Stimulated activated CD4-positive, alpha-beta T cell treated with anti-CD3 and anti-CD28 coated beads, TNF-alpha, amount 100 ng/mL, for 1 hour (primary cell): ENCODE data around the gene AIF1L.
A peak's percentile ranks its signal among the peaks of the same experiment; 100 is the strongest.

ENCODE experiments used
- DNase-seq, 3 donors: peaks; one replicate each; pipeline ENCODE4 v3.0.0-alpha.2; 2020; ENCODE audit warnings: low read depth in 3 of 3, low spot score in 1 of 3

Gene AIF1L

DNA sequence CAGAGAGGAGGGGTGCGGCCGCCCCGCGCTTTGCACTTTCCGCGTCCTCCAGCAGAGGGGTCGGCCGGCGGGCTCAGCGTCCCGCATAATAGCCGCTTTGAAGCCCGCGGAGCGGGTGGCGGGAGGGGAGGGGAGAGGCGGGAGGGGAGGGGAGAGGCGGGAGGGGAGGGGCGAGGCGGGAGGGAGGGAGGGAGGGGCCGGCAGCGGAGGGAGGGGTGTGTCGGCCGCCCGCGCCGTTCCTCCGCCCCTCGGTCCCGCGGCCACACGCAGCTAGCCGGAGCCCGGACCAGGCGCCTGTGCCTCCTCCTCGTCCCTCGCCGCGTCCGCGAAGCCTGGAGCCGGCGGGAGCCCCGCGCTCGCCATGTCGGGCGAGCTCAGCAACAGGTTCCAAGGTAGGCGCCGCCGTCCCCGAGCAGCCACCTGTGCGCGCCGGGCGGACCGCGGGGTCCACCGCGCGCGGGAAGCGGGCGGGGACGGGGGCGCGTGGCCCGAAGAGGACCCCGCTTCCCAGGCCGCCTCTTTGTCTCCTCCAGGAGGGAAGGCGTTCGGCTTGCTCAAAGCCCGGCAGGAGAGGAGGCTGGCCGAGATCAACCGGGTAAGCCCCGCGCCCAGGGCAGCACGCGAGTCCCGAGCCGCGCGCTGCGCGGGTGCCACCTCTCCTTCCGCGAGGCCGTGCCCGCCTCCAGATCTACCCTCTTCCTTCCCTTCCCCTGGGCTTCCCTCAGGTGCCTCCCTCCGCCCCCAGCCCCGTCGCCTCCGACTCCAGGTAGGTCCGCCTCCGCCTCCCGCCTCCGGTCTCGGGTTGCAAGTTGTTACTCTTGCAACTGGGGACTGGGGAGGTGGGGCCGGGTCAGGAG, at the start of gene AIF1L:
AIF1L (plus strand) TSS at position 263 of the 857 bp plus-strand sequence; CDS start at position 362, 99 bp downstream.
- no peak for DNase-seq

DNA sequence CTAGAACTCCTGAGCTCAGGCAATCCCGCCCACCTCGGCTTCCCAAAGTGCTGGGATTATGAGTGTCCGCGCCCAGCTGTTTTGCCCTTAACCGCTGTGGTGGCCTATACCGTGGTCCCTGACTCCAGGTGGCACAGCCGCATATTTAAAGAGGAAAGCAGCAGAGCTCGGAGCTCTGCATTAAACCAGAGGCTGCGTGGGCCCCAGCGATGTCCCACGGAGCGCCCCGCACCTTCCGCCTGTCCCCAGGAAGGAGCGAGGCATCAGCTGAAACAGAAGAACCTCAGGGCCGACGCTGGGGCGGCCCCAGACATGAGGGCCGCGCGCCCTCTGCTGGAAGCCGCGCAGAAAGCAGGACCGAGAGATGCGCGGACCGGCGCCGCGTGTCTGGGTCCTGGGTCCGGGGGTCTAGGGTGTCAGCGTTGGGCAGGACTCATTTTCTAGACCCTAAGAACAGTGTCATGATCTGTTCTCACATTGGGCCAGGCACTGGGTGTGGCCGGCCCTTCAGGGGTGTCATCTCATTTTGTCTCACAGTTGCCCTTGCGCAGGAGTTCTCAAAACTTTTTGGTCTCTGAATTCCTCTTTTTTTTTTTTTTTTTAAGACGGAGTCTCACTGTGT, 49.6 kb upstream of the AIF1L start:
- DNase-seq: peak; percentile 17 to 70 (median 28)

DNA sequence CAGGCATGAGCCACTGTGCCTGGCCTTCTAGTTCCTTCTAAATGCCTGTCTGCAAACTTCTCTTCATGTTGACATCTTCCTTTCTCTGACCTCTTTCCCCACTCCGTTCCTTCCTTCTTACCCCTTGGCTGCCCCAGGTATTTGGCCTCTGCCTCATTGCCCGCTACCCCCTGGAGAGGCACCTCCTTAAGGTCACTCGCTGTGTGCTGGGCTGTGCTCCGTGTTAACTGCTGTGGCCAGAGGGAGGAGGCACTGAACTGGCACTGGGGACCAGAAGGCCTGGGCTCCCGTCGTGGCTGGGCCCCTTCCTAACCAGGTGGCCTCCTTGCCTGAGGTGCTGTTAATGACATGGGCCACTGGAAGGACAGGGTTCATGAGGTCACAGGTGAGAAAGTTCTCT, 48.0 kb upstream of the AIF1L start:
- no peak for DNase-seq

GRCh38 chr9:131048820-131049219, 47.5 kb upstream of the AIF1L start:
- no peak for DNase-seq

DNA sequence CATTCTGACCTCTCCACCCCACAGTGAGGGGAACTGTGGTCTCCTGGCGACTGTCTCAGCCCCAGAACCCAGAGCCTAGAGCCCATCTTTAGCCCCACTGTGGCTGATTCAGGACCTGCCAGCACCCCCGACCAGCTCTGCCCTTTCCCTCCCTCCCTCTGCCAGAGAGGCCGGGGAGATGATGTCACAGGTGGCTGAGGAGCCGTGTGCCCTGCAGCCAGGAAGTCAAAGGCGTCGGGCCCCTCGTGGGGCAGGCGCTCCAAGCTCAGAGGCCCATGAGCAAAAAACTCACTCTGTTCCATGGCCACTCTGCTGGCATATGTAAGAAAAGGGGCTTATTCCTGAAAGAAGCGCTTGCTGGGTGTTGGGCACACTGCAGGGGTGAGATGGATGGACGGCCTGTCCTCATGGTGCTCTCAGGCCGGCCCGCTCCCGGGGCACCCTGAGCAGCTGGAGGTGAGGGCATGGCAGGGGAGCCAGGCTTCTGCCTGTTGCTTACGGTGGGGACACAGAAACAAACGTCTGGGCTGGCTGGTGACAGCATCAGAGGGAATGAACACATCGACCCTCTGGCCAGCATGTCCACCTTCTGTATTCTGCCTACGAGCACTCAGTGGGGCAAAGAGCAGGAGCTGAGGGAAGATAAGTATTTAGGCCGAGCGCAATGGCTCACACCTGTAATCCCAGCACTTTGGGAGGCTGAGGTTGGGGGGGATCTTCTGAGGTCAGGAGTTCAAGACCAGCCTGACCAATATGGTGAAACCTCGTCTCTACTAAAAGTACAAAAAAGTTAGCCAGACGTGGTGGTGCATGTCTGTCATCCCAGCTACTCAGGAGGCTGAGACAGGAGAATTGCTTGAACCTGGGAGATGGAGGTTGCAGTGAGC, 46.3 kb upstream of the AIF1L start:
- no peak for DNase-seq

- no peak for DNase-seq
Measured at GRCh38 chr9:131050831-131051230, 45.5 kb upstream of the AIF1L start.

- no peak for DNase-seq
Measured at GRCh38 chr9:131051592-131052517, 44.5 kb upstream of the AIF1L start.

DNA sequence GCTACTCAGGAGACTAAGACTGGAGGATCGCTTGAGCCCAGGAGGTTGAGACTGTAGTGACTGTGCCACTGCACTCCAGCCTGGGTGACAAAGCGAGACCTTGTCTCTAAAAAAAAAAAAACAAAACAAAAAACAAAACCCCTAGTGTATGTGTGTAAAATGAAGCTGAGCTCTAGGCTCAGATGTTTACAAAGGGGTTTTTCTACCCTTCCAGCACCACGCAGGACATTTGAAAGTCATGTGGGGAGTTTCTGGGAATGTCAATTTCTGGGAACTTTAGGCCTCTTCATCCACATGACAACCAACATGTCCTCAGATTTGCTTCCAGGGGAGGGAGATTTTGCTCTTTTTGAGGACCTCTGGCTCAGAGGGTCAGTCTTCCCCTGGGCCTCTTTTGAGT, 42.4 kb upstream of the AIF1L start:
- no peak for DNase-seq

GRCh38 chr9:131056781-131057506, 39.4 kb upstream of the AIF1L start:
- DNase-seq: no peak

- no peak for DNase-seq
Measured at GRCh38 chr9:131060900-131061630, 35.3 kb upstream of the AIF1L start.

DNA sequence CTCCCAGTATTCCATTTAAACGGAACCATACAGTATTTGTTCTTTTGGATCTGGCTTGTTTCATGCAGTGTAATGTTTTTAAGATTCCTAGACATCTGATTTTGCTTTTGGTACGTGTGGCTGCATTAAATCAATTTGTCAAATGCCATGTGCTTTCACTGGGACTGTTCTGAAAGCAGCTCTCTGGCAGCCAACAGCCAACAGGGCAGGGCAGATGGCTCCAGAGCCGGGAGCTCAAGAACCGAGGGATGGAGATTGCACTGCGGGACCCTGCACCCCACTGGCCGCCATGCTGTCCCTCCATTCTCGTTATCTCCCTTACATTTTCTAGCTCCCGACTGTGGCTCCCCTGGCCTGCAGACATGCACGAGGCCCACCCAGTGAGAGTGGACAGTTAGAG, 33.4 kb upstream of the AIF1L start:
- no peak for DNase-seq

- no peak for DNase-seq
Measured at GRCh38 chr9:131065599-131065998, 30.7 kb upstream of the AIF1L start.

GRCh38 chr9:131067625-131068024, 28.7 kb upstream of the AIF1L start:
- DNase-seq: no peak

- DNase-seq: no peak
Measured at GRCh38 chr9:131068076-131068816, 28.1 kb upstream of the AIF1L start.

GRCh38 chr9:131069699-131070098, 26.6 kb upstream of the AIF1L start:
- DNase-seq: no peak

DNA sequence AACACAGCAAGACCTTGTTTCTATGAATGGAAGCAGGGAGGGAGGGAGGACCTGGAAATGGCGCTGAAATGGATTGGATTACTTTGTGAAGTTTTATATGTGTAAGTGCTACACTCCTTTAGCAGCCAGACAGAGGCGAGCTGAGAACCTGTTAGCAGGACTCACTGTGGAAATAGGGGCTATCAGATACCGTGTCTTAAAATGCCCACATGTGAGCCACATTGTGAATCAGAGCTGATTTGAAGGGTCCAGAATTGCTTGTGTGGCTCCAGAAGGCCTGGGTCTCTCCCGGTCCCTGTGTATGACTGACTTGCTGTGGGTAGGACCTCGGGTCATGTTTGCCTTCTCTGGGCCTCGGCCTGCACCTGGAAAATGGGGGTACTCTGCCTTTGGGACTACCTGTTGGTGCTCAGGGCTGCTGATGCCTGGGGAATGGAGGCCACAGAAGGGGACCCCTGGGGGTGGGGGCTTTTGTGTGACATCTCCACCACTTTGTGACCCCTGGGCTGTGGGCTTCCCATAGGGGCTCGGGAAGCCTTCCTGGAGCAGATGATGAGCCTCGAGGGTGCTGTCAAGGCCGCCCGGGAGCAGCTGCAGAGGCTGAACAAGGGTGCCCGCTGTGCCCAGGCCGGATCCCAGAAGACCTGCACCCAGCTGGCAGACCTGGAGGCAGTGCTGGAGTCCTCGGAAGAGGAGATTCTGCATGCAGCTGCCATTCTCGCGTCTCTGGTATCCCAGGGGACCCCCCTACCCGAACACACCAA, 24.0 kb upstream of the AIF1L start:
- DNase-seq: no peak

- DNase-seq: no peak
Measured at GRCh38 chr9:131072871-131073237, 23.5 kb upstream of the AIF1L start.
